ENCODE measurements around the gene DLG2. TPM values are rescaled to one million over a fixed set of nuclear protein-coding genes. Genes with fewer than 3 reads are reported as not detected.

DLG2 gene
- total RNA-seq, 3 donors from 2014 or later (not counting 1 experiment from before 2014, with no cell fraction given): 1.7 to 2.9 (median 2.2) TPM

DNA sequence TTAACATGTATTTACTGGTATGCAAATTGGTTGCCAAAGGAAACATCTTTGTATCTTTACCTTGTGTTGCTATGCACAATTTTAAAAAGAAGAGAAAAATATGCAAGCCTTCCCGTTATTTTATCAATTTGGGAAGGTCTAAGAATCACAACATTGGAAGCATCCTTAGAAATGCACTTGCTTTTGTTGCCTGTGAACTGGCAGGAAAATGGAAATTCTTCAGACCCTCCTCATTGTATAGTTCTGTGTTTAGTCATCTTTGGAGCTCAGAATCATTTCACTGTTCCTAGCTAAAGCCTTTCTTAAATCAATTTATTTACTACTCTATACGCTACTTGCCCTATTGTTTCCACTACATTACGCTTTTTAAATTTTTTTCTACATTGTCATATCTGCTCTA, 574.5 kb downstream of the DLG2 start:
- Histone ChIP-seq H3K9me3 (ENCODE audit: control insufficient read depth, insufficient read depth, low read length) (peaks cover 4% of the 10 kb centered on the region), H3K4me1 (ENCODE audit: control insufficient read depth, insufficient read depth, low read length) (no peaks in the 10 kb centered on the region), H3K36me3 (ENCODE audit: control insufficient read depth, insufficient read depth, low read length) (no peaks in the 10 kb centered on the region), H3K27me3 (ENCODE audit: control insufficient read depth, insufficient read depth, low read length) (no peaks in the 10 kb centered on the region), H3K27ac (ENCODE audit: low read length) (no peak overlapping the region), H3K4me3 (ENCODE audit: low read length) (no peak overlapping the region)
- Mint-ChIP-seq H3K4me1 (no peaks in the 10 kb centered on the region), H3K4me3 (no peak overlapping the region), H3K27ac (no peak overlapping the region), H3K36me3 (no peaks in the 10 kb centered on the region), H3K9me3 (peaks cover 8 to 12% of the 10 kb centered on the region in 2 donors), H3K27me3 (ENCODE audit: low read depth in 2 of 2) (no peaks in the 10 kb centered on the region)
- DNase-seq (no peak), ATAC-seq (no peak)
- intact Hi-C loops (cut with micrococcal nuclease): no loop called here
- TF ChIP-seq, protein P1, sequence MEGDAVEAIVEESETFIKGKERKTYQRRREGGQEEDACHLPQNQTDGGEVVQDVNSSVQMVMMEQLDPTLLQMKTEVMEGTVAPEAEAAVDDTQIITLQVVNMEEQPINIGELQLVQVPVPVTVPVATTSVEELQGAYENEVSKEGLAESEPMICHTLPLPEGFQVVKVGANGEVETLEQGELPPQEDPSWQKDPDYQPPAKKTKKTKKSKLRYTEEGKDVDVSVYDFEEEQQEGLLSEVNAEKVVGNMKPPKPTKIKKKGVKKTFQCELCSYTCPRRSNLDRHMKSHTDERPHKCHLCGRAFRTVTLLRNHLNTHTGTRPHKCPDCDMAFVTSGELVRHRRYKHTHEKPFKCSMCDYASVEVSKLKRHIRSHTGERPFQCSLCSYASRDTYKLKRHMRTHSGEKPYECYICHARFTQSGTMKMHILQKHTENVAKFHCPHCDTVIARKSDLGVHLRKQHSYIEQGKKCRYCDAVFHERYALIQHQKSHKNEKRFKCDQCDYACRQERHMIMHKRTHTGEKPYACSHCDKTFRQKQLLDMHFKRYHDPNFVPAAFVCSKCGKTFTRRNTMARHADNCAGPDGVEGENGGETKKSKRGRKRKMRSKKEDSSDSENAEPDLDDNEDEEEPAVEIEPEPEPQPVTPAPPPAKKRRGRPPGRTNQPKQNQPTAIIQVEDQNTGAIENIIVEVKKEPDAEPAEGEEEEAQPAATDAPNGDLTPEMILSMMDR (IDR thresholded peaks at IDR 0.05): no peak
- 93% methylated on average over 3 of the region's 3 CpGs for WGBS (ENCODE audit: insufficient coverage)

GRCh38 chr11:85048801-85049200, 578.3 kb downstream of the DLG2 start:
- Histone ChIP-seq H3K27ac (ENCODE audit: low read length) (no peak overlapping the region), H3K4me3 (ENCODE audit: low read length) (no peak overlapping the region), H3K4me1 (ENCODE audit: control insufficient read depth, insufficient read depth, low read length) (no peaks in the 10 kb centered on the region), H3K36me3 (ENCODE audit: control insufficient read depth, insufficient read depth, low read length) (no peaks in the 10 kb centered on the region), H3K9me3 (ENCODE audit: control insufficient read depth, insufficient read depth, low read length) (peaks cover 2% of the 10 kb centered on the region), H3K27me3 (ENCODE audit: control insufficient read depth, insufficient read depth, low read length) (no peaks in the 10 kb centered on the region)
- ATAC-seq (no peak), DNase-seq (no peak)
- no peaks in the 10 kb centered on the region for H3K27me3 Mint-ChIP-seq (ENCODE audit: low read depth in 2 of 2)
- H3K9me3 Mint-ChIP-seq: peaks cover 3 to 12% of the 10 kb centered on the region in 2 donors
- TF ChIP-seq, protein P1 (IDR thresholded peaks at IDR 0.05): no peak
- no peak overlapping the region for H3K27ac Mint-ChIP-seq
- WGBS (ENCODE audit: insufficient coverage): 60% methylated on average over 1 of the region's 3 CpGs
- H3K36me3 Mint-ChIP-seq: no peaks in the 10 kb centered on the region
- H3K4me1 Mint-ChIP-seq: no peaks in the 10 kb centered on the region
- intact Hi-C loops (cut with micrococcal nuclease): no loop called here
- H3K4me3 Mint-ChIP-seq: no peak overlapping the region

- TF ChIP-seq, protein P1 (IDR thresholded peaks at IDR 0.05): no peak
- ATAC-seq: no peak
- intact Hi-C loops (cut with micrococcal nuclease): no loop called here
- H3K27ac Mint-ChIP-seq: no peak overlapping the region
- no peak for DNase-seq
- no peaks in the 10 kb centered on the region for H3K36me3 Mint-ChIP-seq
- no peaks in the 10 kb centered on the region for H3K27me3 Mint-ChIP-seq (ENCODE audit: low read depth in 2 of 2)
- WGBS (ENCODE audit: insufficient coverage): 76% methylated on average over 3 of the region's 3 CpGs
- no peaks in the 10 kb centered on the region for H3K4me1 Mint-ChIP-seq
- no peaks in the 10 kb centered on the region for H3K27me3 ChIP-seq (ENCODE audit: control insufficient read depth, insufficient read depth, low read length)
- H3K4me1 ChIP-seq (ENCODE audit: control insufficient read depth, insufficient read depth, low read length): no peaks in the 10 kb centered on the region
- H3K36me3 ChIP-seq (ENCODE audit: control insufficient read depth, insufficient read depth, low read length): no peaks in the 10 kb centered on the region
- no peak overlapping the region for H3K27ac ChIP-seq (ENCODE audit: low read length)
- peaks cover 8 to 11% of the 10 kb centered on the region in 2 donors for H3K9me3 Mint-ChIP-seq
- no peak overlapping the region for H3K4me3 Mint-ChIP-seq
- no peak overlapping the region for H3K4me3 ChIP-seq (ENCODE audit: low read length)
- no peaks in the 10 kb centered on the region for H3K9me3 ChIP-seq (ENCODE audit: control insufficient read depth, insufficient read depth, low read length)
Measured at GRCh38 chr11:85045716-85046115, 581.4 kb downstream of the DLG2 start.

DNA sequence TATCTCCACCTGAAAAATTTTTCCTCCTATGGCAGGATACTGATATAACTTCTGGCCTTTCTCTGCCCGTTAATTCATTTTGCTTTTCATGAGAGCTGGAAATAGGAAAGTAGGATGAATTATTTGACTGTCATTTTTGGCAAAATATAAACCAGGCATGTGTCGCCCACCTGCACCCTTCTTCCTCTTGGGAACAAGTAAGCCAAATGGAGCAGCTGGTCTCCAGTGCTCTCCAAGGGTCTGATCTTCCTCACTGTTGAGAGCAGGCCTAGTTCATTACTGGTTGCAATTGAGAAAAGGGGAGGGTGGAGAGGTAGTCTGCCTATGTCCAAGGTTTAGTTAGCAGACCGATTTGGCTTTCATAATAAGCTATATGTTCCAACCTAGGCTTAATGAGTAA, 582.2 kb downstream of the DLG2 start:
- no peaks in the 10 kb centered on the region for H3K4me1 Mint-ChIP-seq
- intact Hi-C loops (cut with micrococcal nuclease): no loop called here
- no peak overlapping the region for H3K27ac Mint-ChIP-seq
- no peaks in the 10 kb centered on the region for H3K9me3 ChIP-seq (ENCODE audit: control insufficient read depth, insufficient read depth, low read length)
- H3K27me3 ChIP-seq (ENCODE audit: control insufficient read depth, insufficient read depth, low read length): no peaks in the 10 kb centered on the region
- peaks cover 6 to 11% of the 10 kb centered on the region in 2 donors for H3K9me3 Mint-ChIP-seq
- 94% methylated on average over 2 of the region's 3 CpGs for WGBS (ENCODE audit: insufficient coverage)
- TF ChIP-seq, protein P1 (IDR thresholded peaks at IDR 0.05): no peak
- DNase-seq: no peak
- no peaks in the 10 kb centered on the region for H3K36me3 Mint-ChIP-seq
- H3K4me3 Mint-ChIP-seq: no peak overlapping the region
- H3K27me3 Mint-ChIP-seq (ENCODE audit: low read depth in 2 of 2): no peaks in the 10 kb centered on the region
- H3K27ac ChIP-seq (ENCODE audit: low read length): no peak overlapping the region
- H3K4me1 ChIP-seq (ENCODE audit: control insufficient read depth, insufficient read depth, low read length): no peaks in the 10 kb centered on the region
- H3K36me3 ChIP-seq (ENCODE audit: control insufficient read depth, insufficient read depth, low read length): no peaks in the 10 kb centered on the region
- no peak overlapping the region for H3K4me3 ChIP-seq (ENCODE audit: low read length)
- ATAC-seq: no peak
